HG03139 (cell line): Measurements from ENCODE around the gene PPP2R2C.

Experiments
- ATAC-seq: cut with Tn5 transposase; IDR thresholded peaks from one replicate; pipeline ENCODE4 v1.9.1; 2021; ENCODE audit not compliant: unreplicated experiment

PPP2R2C gene

GRCh38 chr4:6469898-6470501, 2.4 kb downstream of the PPP2R2C start:
- ATAC-seq: no peak

GRCh38 chr4:6469144-6469543, 3.3 kb downstream of the PPP2R2C start:
- no peak for ATAC-seq

- no peak for ATAC-seq
Measured at GRCh38 chr4:6468376-6468775, 4.0 kb downstream of the PPP2R2C start.

- no peak for ATAC-seq
Measured at GRCh38 chr4:6467600-6467999, 4.8 kb downstream of the PPP2R2C start.

- no peak for ATAC-seq
Measured at GRCh38 chr4:6466756-6467381, 5.5 kb downstream of the PPP2R2C start.

- ATAC-seq: no peak
Measured at GRCh38 chr4:6465955-6466354, 6.5 kb downstream of the PPP2R2C start.

- no peak for ATAC-seq
Measured at GRCh38 chr4:6464842-6465588, 7.4 kb downstream of the PPP2R2C start.

GRCh38 chr4:6463311-6464289, 8.8 kb downstream of the PPP2R2C start:
- no peak for ATAC-seq

GRCh38 chr4:6461301-6462165, 10.9 kb downstream of the PPP2R2C start:
- ATAC-seq: no peak

- no peak for ATAC-seq
Measured at GRCh38 chr4:6460876-6461275, 11.5 kb downstream of the PPP2R2C start.

GRCh38 chr4:6458528-6458927, 13.9 kb downstream of the PPP2R2C start:
- ATAC-seq: no peak

- ATAC-seq: no peak
Measured at GRCh38 chr4:6456450-6456849, 16.0 kb downstream of the PPP2R2C start.

- no peak for ATAC-seq
Measured at GRCh38 chr4:6454112-6454910, 18.1 kb downstream of the PPP2R2C start.

GRCh38 chr4:6453688-6453990, 18.8 kb downstream of the PPP2R2C start:
- no peak for ATAC-seq

GRCh38 chr4:6452897-6453687, 19.3 kb downstream of the PPP2R2C start:
- no peak for ATAC-seq

- no peak for ATAC-seq
Measured at GRCh38 chr4:6452116-6452896, 20.1 kb downstream of the PPP2R2C start.

- ATAC-seq: no peak
Measured at GRCh38 chr4:6451309-6451708, 21.1 kb downstream of the PPP2R2C start.

- ATAC-seq: no peak
Measured at GRCh38 chr4:6450709-6451108, 21.7 kb downstream of the PPP2R2C start.
